Right cardiac atrium (tissue), 5 donors: ENCODE results near the gene ADCYAP1R1. TPM values are rescaled to one million over a fixed set of nuclear protein-coding genes. Genes with fewer than 3 reads are reported as not detected.
"Not testable (repeated sequence)": the region's sequence is repeated elsewhere in the genome, so short reads cannot be mapped to it uniquely, and the experiment has no call there.

Experiments used
- ATAC-seq, 2 donors: fragments of 200-7000 bp; cut with Tn5 transposase; one replicate each; pipeline versions ENCODE4 v1.8.0 to v1.9.1; 2020; ENCODE audit warnings: moderate library complexity in 2 of 2, mild to moderate bottlenecking in 1 of 2
- DNase-seq, 3 donors: peaks; one replicate each; pipeline ENCODE4 v3.0.0-alpha.2; 2020
- H3K27ac ChIP-seq: one replicate; pipeline ENCODE4 v1.5.1; 2013; ENCODE audit warnings: mild to moderate bottlenecking, low read length, control low read depth, moderate library complexity
- H3K27me3 ChIP-seq: one replicate; pipeline ENCODE4 v1.6.1; 2013; ENCODE audit not compliant: control insufficient read depth, insufficient read depth
- H3K4me1 ChIP-seq: one replicate; pipeline ENCODE4 v1.6.1; 2013; ENCODE audit warnings: low read length; ENCODE audit not compliant: control insufficient read depth, insufficient read depth
- H3K4me3 ChIP-seq: one replicate; pipeline ENCODE4 v1.5.1; 2013; ENCODE audit warnings: low read length, control low read depth
- H3K9me3 ChIP-seq: one replicate; pipeline ENCODE4 v1.6.1; 2013; ENCODE audit warnings: low read length; ENCODE audit not compliant: control insufficient read depth
- WGBS: extraction: QIAGEN DNeasy Blood & Tissue Kit; methylation state at CpG from one replicate; pipeline ENCODE4 v1.1.7; 2013; 5-methylcytosine and 5-hydroxymethylcytosine counted together
- intact Hi-C, 4 donors: fragments of 100-400 bp; cut with DNase I; formaldehyde crosslinking; loops; one replicate each; pipeline versions ENCODE4 v1.11.0 to v1.14.0; 2022 to 2023
- polyA plus RNA-seq: library from polyadenylated mRNA; stranded (reverse); fragments of 200-250 nt; gene quantifications from one replicate; pipeline ENCODE4 v1.2.3, GENCODE V29; 2013
- total RNA-seq, 4 donors: library from RNA; stranded (reverse); fragmentation: NEBNext Ultra II Directional; extraction: Animal tissue kit (Norgen Biotek cat#: 25700); gene quantifications; one replicate each; pipeline ENCODE4 v1.2.1, GENCODE V29; 2021
- donor health status: healthy with polysubstance abuse.
- donor health status: DM: no; HTN: yes; CAD: no.
- donor health status: DM: no; HTN: no; CAD: no.
- donor health status: DM: no; HTN: yes; CAD: no; lungs with severe emphysema.
- donor health status: DM: yes; HTN: yes; CAD: no.

ADCYAP1R1 gene
- total and polyA plus RNA-seq, 5 donors, result 0.84 to 3.4 (median 1.7) TPM

GRCh38 chr7:31129067-31129466 lies 77.0 kb downstream of the ADCYAP1R1 start:
- H3K27me3 ChIP-seq, result no peaks in the 10 kb centered on the region
- no peaks in the 10 kb centered on the region for H3K4me1 ChIP-seq
- H3K27ac ChIP-seq, result no peak overlapping the region
- no peaks in the 10 kb centered on the region for H3K9me3 ChIP-seq
- DNase-seq (no peak), ATAC-seq (peak in 1 of 2 donors; percentile 33)
- intact Hi-C loops, result no loop called here
- WGBS, result 85% methylated on average over 3 of the region's 3 CpGs
- no peak overlapping the region for H3K4me3 ChIP-seq

GRCh38 chr7:31133497-31133896 lies 81.4 kb downstream of the ADCYAP1R1 start:
- Histone ChIP-seq H3K9me3 (no peaks in the 10 kb centered on the region), H3K27ac (no peak overlapping the region), H3K4me1 (no peaks in the 10 kb centered on the region), H3K27me3 (no peaks in the 10 kb centered on the region), H3K4me3 (no peak overlapping the region)
- 36% methylated on average over 3 of the region's 3 CpGs for WGBS
- intact Hi-C loops, result loop anchor here in 3 of 4 donors (5.0 to 10.0 kb wide), 4 partner anchors 501 to 1071 kb away; no protein-coding TSS in a partner anchor
- no peak for DNase-seq
- peak; percentile 63 to 79 for ATAC-seq

GRCh38 chr7:31134246-31135188 lies 82.4 kb downstream of the ADCYAP1R1 start:
- Histone ChIP-seq H3K27me3 (no peaks in the 10 kb centered on the region), H3K27ac (no peak overlapping the region), H3K4me3 (no peak overlapping the region), H3K4me1 (no peaks in the 10 kb centered on the region), H3K9me3 (no peaks in the 10 kb centered on the region)
- intact Hi-C loops, result loop anchor here in 3 of 4 donors (5.0 to 10.0 kb wide), 5 partner anchors 332 to 1070 kb away; no protein-coding TSS in a partner anchor
- ATAC-seq, result peak; percentile 97
- 42% methylated on average over 31 of the region's 31 CpGs for WGBS
- peak; percentile 76 to 90 (median 85) for DNase-seq

GRCh38 chr7:31137234-31137633 lies 85.1 kb downstream of the ADCYAP1R1 start:
- Histone ChIP-seq H3K27me3 (no peaks in the 10 kb centered on the region), H3K4me1 (no peaks in the 10 kb centered on the region), H3K27ac (no peak overlapping the region), H3K9me3 (no peaks in the 10 kb centered on the region), H3K4me3 (no peak overlapping the region)
- 87% methylated on average over 7 of the region's 7 CpGs for WGBS
- intact Hi-C loops, result loop anchor here in 3 of 4 donors (5.0 to 10.0 kb wide), 4 partner anchors 335 to 1068 kb away; no protein-coding TSS in a partner anchor
- DNase-seq (no peak), ATAC-seq (no peak)

- H3K27me3 ChIP-seq, result no peaks in the 10 kb centered on the region
- intact Hi-C loops, result no loop called here
- ATAC-seq (no peak), DNase-seq (no peak)
- no peak overlapping the region for H3K4me3 ChIP-seq
- H3K9me3 ChIP-seq, result no peaks in the 10 kb centered on the region
- H3K4me1 ChIP-seq, result no peaks in the 10 kb centered on the region
- H3K27ac ChIP-seq, result no peak overlapping the region
Observed at GRCh38 chr7:31145339-31145738, 93.2 kb downstream of the ADCYAP1R1 start.

- intact Hi-C loops, result no loop called here
- 51% methylated on average over 1 of the region's 1 CpG for WGBS
- no peak overlapping the region for H3K27ac ChIP-seq
- DNase-seq (no peak), ATAC-seq (no peak)
- H3K27me3 ChIP-seq, result no peaks in the 10 kb centered on the region
- H3K4me3 ChIP-seq, result no peak overlapping the region
- H3K4me1 ChIP-seq, result no peaks in the 10 kb centered on the region
- H3K9me3 ChIP-seq, result no peaks in the 10 kb centered on the region
Observed at GRCh38 chr7:31146030-31146429, 93.9 kb downstream of the ADCYAP1R1 start.

GRCh38 chr7:31146538-31146937 lies 94.4 kb downstream of the ADCYAP1R1 start:
- ATAC-seq (no peak), DNase-seq (no peak)
- no peaks in the 10 kb centered on the region for H3K9me3 ChIP-seq
- no peaks in the 10 kb centered on the region for H3K4me1 ChIP-seq
- no peak overlapping the region for H3K27ac ChIP-seq
- H3K4me3 ChIP-seq, result no peak overlapping the region
- WGBS, result 88% methylated on average over 4 of the region's 4 CpGs
- H3K27me3 ChIP-seq, result no peaks in the 10 kb centered on the region
- intact Hi-C loops, result no loop called here

GRCh38 chr7:31151849-31152248 lies 99.7 kb downstream of the ADCYAP1R1 start:
- no peaks in the 10 kb centered on the region for H3K27me3 ChIP-seq
- no peak for ATAC-seq
- no peak overlapping the region for H3K27ac ChIP-seq
- no peak for DNase-seq
- no peaks in the 10 kb centered on the region for H3K4me1 ChIP-seq
- H3K9me3 ChIP-seq, result no peaks in the 10 kb centered on the region
- intact Hi-C loops, result no loop called here
- H3K4me3 ChIP-seq, result no peak overlapping the region
- 67% methylated on average over 2 of the region's 2 CpGs for WGBS

GRCh38 chr7:31153318-31153717 lies 101.2 kb downstream of the ADCYAP1R1 start:
- H3K4me3 ChIP-seq, ATAC-seq, H3K27ac ChIP-seq, intact Hi-C loops, H3K27me3 ChIP-seq, DNase-seq, H3K9me3 ChIP-seq, H3K4me1 ChIP-seq: not testable (repeated sequence)
- 90% methylated on average over 17 of the region's 20 CpGs for WGBS

GRCh38 chr7:31160941-31161340 lies 108.8 kb downstream of the ADCYAP1R1 start:
- intact Hi-C loops, result no loop called here
- Histone ChIP-seq H3K27ac (no peak overlapping the region), H3K4me1 (no peaks in the 10 kb centered on the region), H3K9me3 (no peaks in the 10 kb centered on the region), H3K4me3 (no peak overlapping the region), H3K27me3 (peaks cover 3% of the 10 kb centered on the region)
- WGBS, result 58% methylated on average over 5 of the region's 5 CpGs
- no peak for ATAC-seq
- DNase-seq, result no peak
